WTC11 (cell line): ENCODE measurements around the gene SPC24. TPM values are rescaled to one million over a fixed set of nuclear protein-coding genes. Genes with fewer than 3 reads are reported as not detected.

Source experiments
- ATAC-seq: fragments of 200-7000 bp; cut with Tn5 transposase; 2 replicates; pipeline ENCODE4 v1.10.0; 2021; ENCODE audit warnings: mild to moderate bottlenecking, moderate library complexity
- CTCF ChIA-PET: fragments of 300-600 bp; sonication (Branson Sonifier 250); formaldehyde crosslinking; loops from one replicate; lab custom pipeline; 2021; ENCODE audit warnings: antibody characterized with exemption; lab: Charles Lee
- POLR2A ChIA-PET: fragments of 350-600 bp; sonication (Branson Sonifier 250); formaldehyde crosslinking; loops from one replicate; lab custom pipeline; 2021; ENCODE audit warnings: antibody characterized with exemption; lab: Charles Lee
- DNase-seq: peaks from one replicate; pipeline ENCODE4 v3.0.0; 2021; ENCODE audit warnings: low spot score
- H3K27ac Mint-ChIP-seq: 2 replicates; pipeline ENCODE4 v1.8.0; 2021; ENCODE audit warnings: mixed read lengths
- H3K27me3 Mint-ChIP-seq: 2 replicates; pipeline ENCODE4 v1.8.0; 2021; ENCODE audit warnings: low read depth, mild to moderate bottlenecking, moderate library complexity, mixed read lengths
- H3K36me3 Mint-ChIP-seq: 2 replicates; pipeline ENCODE4 v1.8.0; 2021; ENCODE audit warnings: mixed read lengths
- H3K4me1 Mint-ChIP-seq: 2 replicates; pipeline ENCODE4 v1.8.0; 2022; ENCODE audit warnings: mixed read lengths
- H3K4me3 Mint-ChIP-seq: 2 replicates; pipeline ENCODE4 v1.8.0; 2021; ENCODE audit warnings: mild to moderate bottlenecking, moderate library complexity, mixed read lengths
- H3K9me3 Mint-ChIP-seq: 2 replicates; pipeline ENCODE4 v1.8.0; 2021; ENCODE audit warnings: mixed read lengths
- CREM ChIP-seq: sonication (generic); formaldehyde crosslinking; IDR thresholded peaks from 2 replicates; pipeline ENCODE4 v1.8.1; 2022; ENCODE audit warnings: mild to moderate bottlenecking, missing genetic modification reagents, moderate library complexity
- GRHL2 ChIP-seq: fragments of 250-450 bp; sonication (Bioruptor Pico); IDR thresholded peaks from 2 replicates; pipeline ENCODE4 v1.8.0; 2022; ENCODE audit warnings: mild to moderate bottlenecking, moderate library complexity; ENCODE audit not compliant: insufficient replicate concordance, severe bottlenecking
- IRF2 ChIP-seq: sonication (generic); formaldehyde crosslinking; IDR thresholded peaks from 2 replicates; pipeline ENCODE4 v1.8.0; 2022; ENCODE audit warnings: low read depth, missing genetic modification reagents, borderline replicate concordance
- JUN ChIP-seq: sonication (generic); formaldehyde crosslinking; IDR thresholded peaks from 2 replicates; pipeline ENCODE4 v1.8.0; 2023; ENCODE audit warnings: mild to moderate bottlenecking, missing genetic modification reagents
- MYBL2 ChIP-seq: sonication (generic); formaldehyde crosslinking; IDR thresholded peaks from 2 replicates; pipeline ENCODE4 v1.8.1; 2023; ENCODE audit warnings: mild to moderate bottlenecking, moderate library complexity, missing genetic modification reagents
- NFATC4 ChIP-seq: fragments of 250-450 bp; sonication (Bioruptor Pico); IDR thresholded peaks from 2 replicates; pipeline ENCODE4 v1.9.0; 2021; ENCODE audit warnings: mild to moderate bottlenecking
- NFE2L1 ChIP-seq: sonication (generic); formaldehyde crosslinking; IDR thresholded peaks from 2 replicates; pipeline ENCODE4 v1.8.1; 2023; ENCODE audit warnings: missing genetic modification reagents
- SMAD3 ChIP-seq: sonication (generic); formaldehyde crosslinking; IDR thresholded peaks from 2 replicates; pipeline ENCODE4 v1.8.0; 2022; ENCODE audit warnings: missing genetic modification reagents, mild to moderate bottlenecking, borderline replicate concordance
- SOX15 ChIP-seq: fragments of 250-450 bp; sonication (Bioruptor Pico); IDR thresholded peaks from 2 replicates; pipeline ENCODE4 v1.9.0; 2021; ENCODE audit warnings: mild to moderate bottlenecking
- ZNF121 ChIP-seq: sonication (generic); formaldehyde crosslinking; IDR thresholded peaks from 2 replicates; pipeline ENCODE4 v1.8.0; 2023; ENCODE audit warnings: missing genetic modification reagents
- ZNF138 ChIP-seq: sonication (generic); formaldehyde crosslinking; conservative IDR thresholded peaks from 2 replicates; pipeline ENCODE4 v1.8.1; 2022; ENCODE audit warnings: mild to moderate bottlenecking, moderate library complexity, missing genetic modification reagents
- ZNF317 ChIP-seq: sonication (generic); formaldehyde crosslinking; IDR thresholded peaks from 2 replicates; pipeline ENCODE4 v1.8.1; 2023; ENCODE audit warnings: low read depth, mild to moderate bottlenecking, moderate library complexity, missing genetic modification reagents, borderline replicate concordance
- ZNF416 ChIP-seq: fragments of 250-450 bp; sonication (Bioruptor Pico); IDR thresholded peaks from 2 replicates; pipeline ENCODE4 v1.9.0; 2021; ENCODE audit warnings: mild to moderate bottlenecking, inconsistent platforms
- ZNF423 ChIP-seq: fragments of 250-450 bp; sonication (Bioruptor Pico); IDR thresholded peaks from 2 replicates; pipeline ENCODE4 v2.1.2; 2022; ENCODE audit warnings: mild to moderate bottlenecking, moderate library complexity
- total RNA-seq: library from RNA; stranded (reverse); gene quantifications from 3 replicates; pipeline ENCODE4 v1.2.3, GENCODE V29; 2021
- TF ChIP-seq, protein P1 (sequence below): fragments of 250-450 bp; sonication (Bioruptor Pico); IDR thresholded peaks from 2 replicates; pipeline ENCODE4 v1.9.0; 2021; ENCODE audit warnings: mild to moderate bottlenecking, borderline replicate concordance
- TF ChIP-seq, protein P2 (sequence below): fragments of 250-450 bp; sonication (Bioruptor Pico); IDR thresholded peaks from 2 replicates; pipeline ENCODE4 v1.9.0; 2021; ENCODE audit warnings: moderate library complexity, mild to moderate bottlenecking, inconsistent platforms, borderline replicate concordance
- TF ChIP-seq, protein P3 (sequence below): sonication (generic); formaldehyde crosslinking; IDR thresholded peaks from 2 replicates; pipeline ENCODE4 v1.8.0; 2022; ENCODE audit warnings: mild to moderate bottlenecking, missing genetic modification reagents
- TF ChIP-seq, protein P4 (sequence below): fragments of 250-450 bp; sonication (Bioruptor Pico); IDR thresholded peaks from 2 replicates; pipeline ENCODE4 v1.9.0; 2021; ENCODE audit warnings: mild to moderate bottlenecking
- TF ChIP-seq, protein P5 (sequence below): sonication (generic); formaldehyde crosslinking; IDR thresholded peaks from 2 replicates; pipeline ENCODE4 v1.8.0; 2023; ENCODE audit warnings: missing genetic modification reagents
- TF ChIP-seq, protein P6 (sequence below): sonication (generic); formaldehyde crosslinking; conservative IDR thresholded peaks from 2 replicates; pipeline ENCODE4 v1.8.1; 2022; ENCODE audit warnings: mild to moderate bottlenecking, missing genetic modification reagents

Gene SPC24
- total RNA-seq, 1 experiment from 2014 or later = 62.2 TPM

DNA sequence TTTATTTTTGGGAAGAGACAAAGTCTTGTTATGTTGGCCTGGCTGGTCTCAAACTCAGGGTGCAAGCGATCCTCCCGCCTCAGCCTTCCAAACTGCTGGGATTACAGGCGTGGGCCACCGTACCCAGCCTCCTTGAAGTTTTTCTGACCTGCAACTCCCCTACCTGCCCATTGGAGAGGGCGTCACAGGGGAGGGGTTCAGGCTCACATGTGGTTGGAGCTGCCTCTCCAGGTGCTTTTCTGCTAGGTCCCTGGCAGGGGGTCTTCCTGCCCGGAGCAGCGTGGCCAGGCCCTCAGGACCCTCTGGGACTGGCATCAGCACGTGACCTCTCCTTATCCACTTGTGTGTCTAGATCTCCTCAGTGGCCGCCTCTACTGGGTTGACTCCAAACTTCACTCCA lies 39.1 kb downstream of the SPC24 start:
- H3K4me3 Mint-ChIP-seq = no peak overlapping the region
- H3K27ac Mint-ChIP-seq = peak overlapping the region; percentile 76; the same call in 1 of the 2 replicates
- no peaks in the 10 kb centered on the region for H3K27me3 Mint-ChIP-seq
- TF ChIP-seq SOX15 (CRISPR knock-in tag) (no peak), ZNF121 (CRISPR knock-in tag) (no peak), JUN (CRISPR knock-in tag) (no peak), IRF2 (CRISPR knock-in tag) (no peak)
- TF ChIP-seq, protein P1, sequence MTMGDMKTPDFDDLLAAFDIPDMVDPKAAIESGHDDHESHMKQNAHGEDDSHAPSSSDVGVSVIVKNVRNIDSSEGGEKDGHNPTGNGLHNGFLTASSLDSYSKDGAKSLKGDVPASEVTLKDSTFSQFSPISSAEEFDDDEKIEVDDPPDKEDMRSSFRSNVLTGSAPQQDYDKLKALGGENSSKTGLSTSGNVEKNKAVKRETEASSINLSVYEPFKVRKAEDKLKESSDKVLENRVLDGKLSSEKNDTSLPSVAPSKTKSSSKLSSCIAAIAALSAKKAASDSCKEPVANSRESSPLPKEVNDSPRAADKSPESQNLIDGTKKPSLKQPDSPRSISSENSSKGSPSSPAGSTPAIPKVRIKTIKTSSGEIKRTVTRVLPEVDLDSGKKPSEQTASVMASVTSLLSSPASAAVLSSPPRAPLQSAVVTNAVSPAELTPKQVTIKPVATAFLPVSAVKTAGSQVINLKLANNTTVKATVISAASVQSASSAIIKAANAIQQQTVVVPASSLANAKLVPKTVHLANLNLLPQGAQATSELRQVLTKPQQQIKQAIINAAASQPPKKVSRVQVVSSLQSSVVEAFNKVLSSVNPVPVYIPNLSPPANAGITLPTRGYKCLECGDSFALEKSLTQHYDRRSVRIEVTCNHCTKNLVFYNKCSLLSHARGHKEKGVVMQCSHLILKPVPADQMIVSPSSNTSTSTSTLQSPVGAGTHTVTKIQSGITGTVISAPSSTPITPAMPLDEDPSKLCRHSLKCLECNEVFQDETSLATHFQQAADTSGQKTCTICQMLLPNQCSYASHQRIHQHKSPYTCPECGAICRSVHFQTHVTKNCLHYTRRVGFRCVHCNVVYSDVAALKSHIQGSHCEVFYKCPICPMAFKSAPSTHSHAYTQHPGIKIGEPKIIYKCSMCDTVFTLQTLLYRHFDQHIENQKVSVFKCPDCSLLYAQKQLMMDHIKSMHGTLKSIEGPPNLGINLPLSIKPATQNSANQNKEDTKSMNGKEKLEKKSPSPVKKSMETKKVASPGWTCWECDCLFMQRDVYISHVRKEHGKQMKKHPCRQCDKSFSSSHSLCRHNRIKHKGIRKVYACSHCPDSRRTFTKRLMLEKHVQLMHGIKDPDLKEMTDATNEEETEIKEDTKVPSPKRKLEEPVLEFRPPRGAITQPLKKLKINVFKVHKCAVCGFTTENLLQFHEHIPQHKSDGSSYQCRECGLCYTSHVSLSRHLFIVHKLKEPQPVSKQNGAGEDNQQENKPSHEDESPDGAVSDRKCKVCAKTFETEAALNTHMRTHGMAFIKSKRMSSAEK (CRISPR knock-in tag) = no peak
- TF ChIP-seq, protein P2, sequence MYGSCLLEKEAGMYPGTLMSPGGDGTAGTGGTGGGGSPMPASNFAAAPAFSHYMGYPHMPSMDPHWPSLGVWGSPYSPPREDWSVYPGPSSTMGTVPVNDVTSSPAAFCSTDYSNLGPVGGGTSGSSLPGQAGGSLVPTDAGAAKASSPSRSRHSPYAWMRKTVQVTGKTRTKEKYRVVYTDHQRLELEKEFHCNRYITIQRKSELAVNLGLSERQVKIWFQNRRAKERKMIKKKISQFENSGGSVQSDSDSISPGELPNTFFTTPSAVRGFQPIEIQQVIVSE (CRISPR knock-in tag) = no peak
- H3K4me1 Mint-ChIP-seq = no peaks in the 10 kb centered on the region
- DNase-seq = no peak
- H3K9me3 Mint-ChIP-seq = no peaks in the 10 kb centered on the region
- peaks cover 87% of the 10 kb centered on the region for H3K36me3 Mint-ChIP-seq
- ChIA-PET POLR2A (no interaction called here), CTCF (interaction anchor here (0.5 to 1.5 kb wide), 2 partner anchors 10 to 119 kb away, joined by 5 to 6 read pairs; no protein-coding TSS in a partner anchor)
- peak; percentile 43 for ATAC-seq

DNA sequence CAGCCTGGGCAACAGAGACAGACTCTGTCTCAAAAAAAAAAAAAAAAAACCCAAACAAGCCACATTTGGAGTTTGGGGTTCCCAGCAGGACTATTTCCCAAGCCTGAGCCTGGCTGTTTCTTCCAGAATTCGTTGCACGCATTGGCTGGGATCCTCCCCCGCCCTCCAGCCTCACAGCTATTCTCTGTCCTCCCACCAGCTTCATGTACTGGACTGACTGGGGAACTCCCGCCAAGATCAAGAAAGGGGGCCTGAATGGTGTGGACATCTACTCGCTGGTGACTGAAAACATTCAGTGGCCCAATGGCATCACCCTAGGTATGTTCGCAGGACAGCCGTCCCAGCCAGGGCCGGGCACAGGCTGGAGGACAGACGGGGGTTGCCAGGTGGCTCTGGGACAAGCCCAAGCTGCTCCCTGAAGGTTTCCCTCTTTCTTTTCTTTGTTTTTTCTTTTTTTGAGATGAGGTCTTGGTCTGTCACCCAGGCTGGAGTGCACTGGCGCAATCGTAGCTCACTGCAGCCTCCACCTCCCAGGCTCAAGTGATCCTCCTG lies 39.6 kb downstream of the SPC24 start:
- POLR2A ChIA-PET = no interaction called here
- peaks cover 88% of the 10 kb centered on the region for H3K36me3 Mint-ChIP-seq
- H3K27ac Mint-ChIP-seq = peak overlapping the region; percentile 74; the same call in 1 of the 2 replicates
- no peak for ATAC-seq
- H3K27me3 Mint-ChIP-seq = no peaks in the 10 kb centered on the region
- TF ChIP-seq, protein P3, sequence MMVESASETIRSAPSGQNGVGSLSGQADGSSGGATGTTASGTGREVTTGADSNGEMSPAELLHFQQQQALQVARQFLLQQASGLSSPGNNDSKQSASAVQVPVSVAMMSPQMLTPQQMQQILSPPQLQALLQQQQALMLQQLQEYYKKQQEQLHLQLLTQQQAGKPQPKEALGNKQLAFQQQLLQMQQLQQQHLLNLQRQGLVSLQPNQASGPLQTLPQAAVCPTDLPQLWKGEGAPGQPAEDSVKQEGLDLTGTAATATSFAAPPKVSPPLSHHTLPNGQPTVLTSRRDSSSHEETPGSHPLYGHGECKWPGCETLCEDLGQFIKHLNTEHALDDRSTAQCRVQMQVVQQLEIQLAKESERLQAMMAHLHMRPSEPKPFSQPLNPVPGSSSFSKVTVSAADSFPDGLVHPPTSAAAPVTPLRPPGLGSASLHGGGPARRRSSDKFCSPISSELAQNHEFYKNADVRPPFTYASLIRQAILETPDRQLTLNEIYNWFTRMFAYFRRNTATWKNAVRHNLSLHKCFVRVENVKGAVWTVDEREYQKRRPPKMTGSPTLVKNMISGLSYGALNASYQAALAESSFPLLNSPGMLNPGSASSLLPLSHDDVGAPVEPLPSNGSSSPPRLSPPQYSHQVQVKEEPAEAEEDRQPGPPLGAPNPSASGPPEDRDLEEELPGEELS (CRISPR knock-in tag) = no peak
- TF ChIP-seq, all 79 proteins: peak for 0
- Mint-ChIP-seq H3K9me3 (no peaks in the 10 kb centered on the region), H3K4me1 (no peaks in the 10 kb centered on the region), H3K4me3 (no peak overlapping the region)
- CTCF ChIA-PET = interaction anchor here (1.5 kb wide), 1 partner anchor 10 kb away, joined by 5 read pairs; no protein-coding TSS in a partner anchor
- no peak for DNase-seq

DNA sequence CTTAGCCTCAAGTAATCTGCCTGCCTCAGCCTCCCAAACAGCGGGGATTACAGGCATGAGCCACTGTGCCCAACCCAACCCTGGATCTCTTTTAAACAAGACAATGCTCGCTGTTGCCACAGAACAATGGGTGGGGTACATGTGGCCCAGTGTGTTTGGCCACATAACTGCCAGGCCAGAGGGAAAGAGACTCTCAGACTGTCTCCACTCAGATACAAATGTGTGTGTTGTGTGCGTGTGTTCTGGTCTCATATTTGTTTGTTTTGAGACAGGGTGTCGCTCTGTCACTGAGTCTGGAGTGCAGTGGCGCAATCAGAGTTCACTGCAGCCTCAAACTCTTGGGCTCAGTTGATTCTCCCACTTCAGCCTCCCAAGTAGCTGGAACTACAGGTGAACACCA lies 40.5 kb downstream of the SPC24 start:
- CTCF ChIA-PET = no interaction called here

More for the DNA sequence above, 40.5 kb downstream of the SPC24 start:
- DNase-seq (no peak), ATAC-seq (no peak)
- TF ChIP-seq, protein P4, sequence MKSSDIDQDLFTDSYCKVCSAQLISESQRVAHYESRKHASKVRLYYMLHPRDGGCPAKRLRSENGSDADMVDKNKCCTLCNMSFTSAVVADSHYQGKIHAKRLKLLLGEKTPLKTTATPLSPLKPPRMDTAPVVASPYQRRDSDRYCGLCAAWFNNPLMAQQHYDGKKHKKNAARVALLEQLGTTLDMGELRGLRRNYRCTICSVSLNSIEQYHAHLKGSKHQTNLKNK (CRISPR knock-in tag) = no peak
- TF ChIP-seq CREM (CRISPR knock-in tag) (no peak), ZNF423 (CRISPR knock-in tag) (no peak), NFATC4 (CRISPR knock-in tag) (no peak), GRHL2 (CRISPR knock-in tag) (no peak), MYBL2 (CRISPR knock-in tag) (no peak), ZNF317 (CRISPR knock-in tag) (no peak), SMAD3 (CRISPR knock-in tag) (no peak), ZNF416 (CRISPR knock-in tag) (no peak), ZNF138 (CRISPR knock-in tag) (no peak), NFE2L1 (CRISPR knock-in tag) (no peak)
- TF ChIP-seq, protein P5, sequence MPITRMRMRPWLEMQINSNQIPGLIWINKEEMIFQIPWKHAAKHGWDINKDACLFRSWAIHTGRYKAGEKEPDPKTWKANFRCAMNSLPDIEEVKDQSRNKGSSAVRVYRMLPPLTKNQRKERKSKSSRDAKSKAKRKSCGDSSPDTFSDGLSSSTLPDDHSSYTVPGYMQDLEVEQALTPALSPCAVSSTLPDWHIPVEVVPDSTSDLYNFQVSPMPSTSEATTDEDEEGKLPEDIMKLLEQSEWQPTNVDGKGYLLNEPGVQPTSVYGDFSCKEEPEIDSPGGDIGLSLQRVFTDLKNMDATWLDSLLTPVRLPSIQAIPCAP (CRISPR knock-in tag) = no peak
- TF ChIP-seq, protein P6, sequence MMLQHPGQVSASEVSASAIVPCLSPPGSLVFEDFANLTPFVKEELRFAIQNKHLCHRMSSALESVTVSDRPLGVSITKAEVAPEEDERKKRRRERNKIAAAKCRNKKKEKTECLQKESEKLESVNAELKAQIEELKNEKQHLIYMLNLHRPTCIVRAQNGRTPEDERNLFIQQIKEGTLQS (CRISPR knock-in tag) = no peak
- H3K4me1 Mint-ChIP-seq = no peaks in the 10 kb centered on the region
- H3K27ac Mint-ChIP-seq = 0 out of 2 replicates have a peak overlapping the region, but pooled peaks have one; percentile 15
- H3K27me3 Mint-ChIP-seq = no peaks in the 10 kb centered on the region
- H3K4me3 Mint-ChIP-seq = no peak overlapping the region
- no peaks in the 10 kb centered on the region for H3K9me3 Mint-ChIP-seq
- POLR2A ChIA-PET = no interaction called here
- peaks cover 88% of the 10 kb centered on the region for H3K36me3 Mint-ChIP-seq
